Fibroblast of lung (primary cell): ENCODE results near the gene ERICH4. TPM values are rescaled to one million over a fixed set of nuclear protein-coding genes. Genes with fewer than 3 reads are reported as not detected.

Experiments used
- DNase-seq, 2 donors: peaks; one replicate each; pipeline versions ENCODE4 v3.0.0 to v3.0.0-alpha.2; 2010; ENCODE audit warnings: low read depth in 2 of 2
- H2AFZ ChIP-seq: 2 replicates; pipeline ENCODE4 v1.5.1; 2012; ENCODE audit warnings: low read length, control low read depth, inconsistent platforms
- H3K27ac ChIP-seq: 2 replicates; pipeline ENCODE4 v1.5.1; 2011; ENCODE audit warnings: low read length, control low read depth; ENCODE audit not compliant: insufficient read depth
- H3K27me3 ChIP-seq: 2 replicates; pipeline ENCODE4 v1.5.1; 2011; ENCODE audit warnings: mild to moderate bottlenecking, low read length; ENCODE audit not compliant: control insufficient read depth, insufficient read depth
- H3K36me3 ChIP-seq: 2 replicates; pipeline ENCODE4 v1.5.1; 2011; ENCODE audit warnings: low read length; ENCODE audit not compliant: control insufficient read depth, insufficient read depth
- H3K4me1 ChIP-seq: 2 replicates; pipeline ENCODE4 v1.5.1; 2011; ENCODE audit warnings: low read length; ENCODE audit not compliant: control insufficient read depth, insufficient read depth; ENCODE audit errors: extremely low read depth
- H3K4me2 ChIP-seq: 2 replicates; pipeline ENCODE4 v1.5.1; 2011; ENCODE audit warnings: low read length, control low read depth; ENCODE audit not compliant: insufficient read depth; ENCODE audit errors: extremely low read depth
- H3K4me3 ChIP-seq, 4 experiments: fragments of 200-600 bp in 1 of 4; sonication (generic) in 1 of 4; replicated peaks in 1 of 4; 2 replicates each; pipeline ENCODE4 v1.5.1; 2011 to 2016; ENCODE audit warnings: low read length in 4 of 4, low read depth in 3 of 4, mild to moderate bottlenecking in 3 of 4, control low read depth in 2 of 4, inconsistent platforms in 1 of 4, mixed read lengths in 1 of 4; ENCODE audit not compliant: insufficient read depth in 1 of 4; ENCODE audit errors: control extremely low read depth in 1 of 4
- H3K79me2 ChIP-seq: 2 replicates; pipeline ENCODE4 v1.5.1; 2012; ENCODE audit warnings: mild to moderate bottlenecking, low read length, inconsistent platforms; ENCODE audit not compliant: control insufficient read depth, insufficient read depth
- H3K9ac ChIP-seq: 2 replicates; pipeline ENCODE4 v1.5.1; 2011; ENCODE audit warnings: mild to moderate bottlenecking, low read length, control low read depth; ENCODE audit not compliant: insufficient read depth
- H3K9me3 ChIP-seq: 2 replicates; pipeline ENCODE4 v1.5.1; 2012; ENCODE audit warnings: low read depth, low read length; ENCODE audit not compliant: control insufficient read depth, insufficient read depth
- H4K20me1 ChIP-seq: 2 replicates; pipeline ENCODE4 v1.5.1; 2011; ENCODE audit warnings: low read length; ENCODE audit not compliant: control insufficient read depth, insufficient read depth; ENCODE audit errors: extremely low read depth
- CTCF ChIP-seq, 2 donors: IDR thresholded peaks in 1 of 2; conservative IDR thresholded peaks in 1 of 2; 1 replicate in 1 of 2; 2 replicates in 1 of 2; pipeline ENCODE4 v1.5.1; 2011 to 2012; ENCODE audit warnings: low read length in 2 of 2, control low read depth in 1 of 2, inconsistent platforms in 1 of 2, low read depth in 1 of 2, mild to moderate bottlenecking in 1 of 2
- EZH2 ChIP-seq: IDR thresholded peaks from 2 replicates; pipeline ENCODE4 v1.5.1; 2012; ENCODE audit warnings: low read length, control low read depth, mild to moderate bottlenecking; ENCODE audit errors: missing control alignments
- polyA plus RNA-seq, 2 donors: library from polyadenylated mRNA; depleted of rRNA in 1 of 2; stranded (reverse) in 1 of 2; unstranded in 1 of 2; fragments of >200 nt; gene quantifications; 2 replicates each; pipeline ENCODE4 v1.2.1, GENCODE V29; 2011 to 2012; ENCODE audit warnings: missing spikeins in 1 of 2
- total RNA-seq: library from RNA; depleted of rRNA; stranded (reverse); fragments of >200 nt; gene quantifications from 2 replicates; pipeline ENCODE4 v1.2.1, GENCODE V29; 2014

The ERICH4 gene
- total and polyA plus RNA-seq, 2 donors (not counting 1 experiment from before 2014, with no cell fraction given), result not detected

GRCh38 chr19:41422456-41422855 lies 20.5 kb upstream of the ERICH4 start:
- no peak overlapping the region for H3K4me2 ChIP-seq
- no peak overlapping the region for H2AFZ ChIP-seq

GRCh38 chr19:41422955-41423354 lies 20.0 kb upstream of the ERICH4 start:
- H3K9ac ChIP-seq, result no peak overlapping the region
- no peaks in the 10 kb centered on the region for H4K20me1 ChIP-seq
- no peak overlapping the region for H3K27ac ChIP-seq
- no peak overlapping the region for H3K4me2 ChIP-seq
- peaks cover 5% of the 10 kb centered on the region for H3K4me1 ChIP-seq
- no peak for DNase-seq
- no peaks in the 10 kb centered on the region for H3K27me3 ChIP-seq
- peaks cover 15% of the 10 kb centered on the region for H3K36me3 ChIP-seq
- H2AFZ ChIP-seq, result no peak overlapping the region
- no peaks in the 10 kb centered on the region for H3K9me3 ChIP-seq
- no peak overlapping the region for H3K4me3 ChIP-seq
- TF ChIP-seq EZH2 (no peak), CTCF (conservative IDR thresholded peaks at IDR 0.05 in 1 of 2, IDR thresholded peaks at IDR 0.05 in 1 of 2; ENCODE audit: low read depth in 1 of 2, low read length in 2 of 2) (no peak)
- no peaks in the 10 kb centered on the region for H3K79me2 ChIP-seq

More at GRCh38 chr19:41422456-41422855, 20.5 kb upstream of the ERICH4 start:
- H3K79me2 ChIP-seq, result no peaks in the 10 kb centered on the region
- TF ChIP-seq CTCF (conservative IDR thresholded peaks at IDR 0.05 in 1 of 2, IDR thresholded peaks at IDR 0.05 in 1 of 2; ENCODE audit: low read depth in 1 of 2, low read length in 2 of 2) (no peak), EZH2 (no peak)
- peaks cover 15% of the 10 kb centered on the region for H3K36me3 ChIP-seq
- peaks cover 2% of the 10 kb centered on the region for H3K4me1 ChIP-seq
- H4K20me1 ChIP-seq, result no peaks in the 10 kb centered on the region
- no peaks in the 10 kb centered on the region for H3K9me3 ChIP-seq
- H3K4me3 ChIP-seq, result no peak overlapping the region
- H3K9ac ChIP-seq, result no peak overlapping the region
- DNase-seq, result no peak
- H3K27me3 ChIP-seq, result no peaks in the 10 kb centered on the region
- H3K27ac ChIP-seq, result no peak overlapping the region

- no peaks in the 10 kb centered on the region for H4K20me1 ChIP-seq
- H3K27me3 ChIP-seq, result no peaks in the 10 kb centered on the region
- H3K4me2 ChIP-seq, result no peak overlapping the region
- H3K36me3 ChIP-seq, result peaks cover 15% of the 10 kb centered on the region
- H3K9me3 ChIP-seq, result no peaks in the 10 kb centered on the region
- no peak for DNase-seq
- H3K9ac ChIP-seq, result no peak overlapping the region
- no peak overlapping the region for H3K4me3 ChIP-seq
- H3K4me1 ChIP-seq, result peaks cover 9% of the 10 kb centered on the region
- no peaks in the 10 kb centered on the region for H3K79me2 ChIP-seq
- no peak for TF ChIP-seq EZH2
- TF ChIP-seq CTCF (conservative IDR thresholded peaks at IDR 0.05 in 1 of 2, IDR thresholded peaks at IDR 0.05 in 1 of 2; ENCODE audit: low read depth in 1 of 2, low read length in 2 of 2), result no peak
- no peak overlapping the region for H2AFZ ChIP-seq
- no peak overlapping the region for H3K27ac ChIP-seq
Measured at GRCh38 chr19:41424335-41425173, 18.4 kb upstream of the ERICH4 start.
